HG03139 (cell line): Measurements from ENCODE around the gene GRIPAP1.

Source experiments
- ATAC-seq: cut with Tn5 transposase; IDR thresholded peaks from one replicate; pipeline ENCODE4 v1.9.1; 2021; ENCODE audit not compliant: unreplicated experiment

GRIPAP1 gene

GRCh38 chrX:48927736-48928382 is 74.2 kb downstream of the GRIPAP1 start:
- no peak for ATAC-seq

GRCh38 chrX:48927123-48927522 is 74.9 kb downstream of the GRIPAP1 start:
- no peak for ATAC-seq

DNA sequence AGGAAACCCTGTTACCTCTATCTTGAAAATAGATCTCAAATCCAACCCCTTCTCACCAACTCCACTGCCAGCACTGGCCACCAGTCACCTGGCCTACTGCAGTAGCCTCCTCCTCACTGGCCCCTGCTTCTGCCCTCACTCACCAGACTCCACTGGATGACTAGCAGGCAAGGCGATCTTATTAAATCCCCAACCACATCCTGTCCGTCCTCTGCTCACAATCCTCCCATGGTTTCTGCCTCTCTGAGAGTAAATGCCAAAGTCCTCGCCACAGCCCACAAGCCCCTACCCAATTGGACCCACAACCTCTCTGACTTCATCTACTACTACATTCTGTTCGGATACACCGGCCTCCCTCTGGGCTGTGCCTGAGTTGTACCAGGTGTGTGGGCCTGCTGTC is 77.8 kb downstream of the GRIPAP1 start:
- no peak for ATAC-seq

GRCh38 chrX:48923771-48924170 is 78.3 kb downstream of the GRIPAP1 start:
- ATAC-seq, result no peak
